ENCODE results near the gene GABRG3.

GABRG3 gene

GRCh38 chr15:27473845-27474244, 502.9 kb downstream of the GABRG3 start:
- H3K4me1 ChIP-seq = no peaks in the 10 kb centered on the region
- TF ChIP-seq CTCF (IDR thresholded peaks at IDR 0.05; ENCODE audit: low read depth, low read length) = no peak

GRCh38 chr15:27475395-27475794, 504.4 kb downstream of the GABRG3 start:
- Histone ChIP-seq H3K4me3 (ENCODE audit: low read depth, low read length) (no peak overlapping the region), H3K4me1 (no peaks in the 10 kb centered on the region), H3K36me3 (no peaks in the 10 kb centered on the region), H3K27me3 (no peaks in the 10 kb centered on the region), H3K9me3 (no peaks in the 10 kb centered on the region)
- DNase-seq = no peak
- no peak for TF ChIP-seq CTCF (IDR thresholded peaks at IDR 0.05; ENCODE audit: low read depth, low read length)

More at GRCh38 chr15:27473845-27474244, 502.9 kb downstream of the GABRG3 start:
- no peak for DNase-seq
- no peaks in the 10 kb centered on the region for H3K36me3 ChIP-seq
- H3K4me3 ChIP-seq (ENCODE audit: low read depth, low read length) = no peak overlapping the region
- H3K27me3 ChIP-seq = no peaks in the 10 kb centered on the region
- no peaks in the 10 kb centered on the region for H3K9me3 ChIP-seq

- no peaks in the 10 kb centered on the region for H3K27me3 ChIP-seq
- DNase-seq = no peak
- no peak overlapping the region for H3K4me3 ChIP-seq (ENCODE audit: low read depth, low read length)
- no peaks in the 10 kb centered on the region for H3K36me3 ChIP-seq
- no peaks in the 10 kb centered on the region for H3K4me1 ChIP-seq
- no peaks in the 10 kb centered on the region for H3K9me3 ChIP-seq
- TF ChIP-seq CTCF (IDR thresholded peaks at IDR 0.05; ENCODE audit: low read depth, low read length) = no peak
Observed at GRCh38 chr15:27479296-27480140, 508.5 kb downstream of the GABRG3 start.

GRCh38 chr15:27480141-27480530, 509.2 kb downstream of the GABRG3 start:
- no peaks in the 10 kb centered on the region for H3K36me3 ChIP-seq
- DNase-seq = no peak
- no peak for TF ChIP-seq CTCF (IDR thresholded peaks at IDR 0.05; ENCODE audit: low read depth, low read length)

GRCh38 chr15:27480642-27481041, 509.7 kb downstream of the GABRG3 start:
- H3K27me3 ChIP-seq = no peaks in the 10 kb centered on the region
- H3K36me3 ChIP-seq = no peaks in the 10 kb centered on the region
- H3K9me3 ChIP-seq = no peaks in the 10 kb centered on the region
- H3K4me1 ChIP-seq = peaks cover 4% of the 10 kb centered on the region; the same call in 1 of the 2 replicates
- no peak for DNase-seq
- no peak overlapping the region for H3K4me3 ChIP-seq (ENCODE audit: low read depth, low read length)
- no peak for TF ChIP-seq CTCF (IDR thresholded peaks at IDR 0.05; ENCODE audit: low read depth, low read length)

More at GRCh38 chr15:27480141-27480530, 509.2 kb downstream of the GABRG3 start:
- H3K4me3 ChIP-seq (ENCODE audit: low read depth, low read length) = no peak overlapping the region
- H3K27me3 ChIP-seq = no peaks in the 10 kb centered on the region
- peaks cover 2% of the 10 kb centered on the region; the same call in 1 of the 2 replicates for H3K4me1 ChIP-seq
- H3K9me3 ChIP-seq = no peaks in the 10 kb centered on the region

- Histone ChIP-seq H3K4me1 (peaks cover 9% of the 10 kb centered on the region; the same call in 1 of the 2 replicates), H3K27me3 (no peaks in the 10 kb centered on the region), H3K36me3 (no peaks in the 10 kb centered on the region), H3K4me3 (ENCODE audit: low read depth, low read length) (no peak overlapping the region), H3K9me3 (no peaks in the 10 kb centered on the region)
- no peak for TF ChIP-seq CTCF (IDR thresholded peaks at IDR 0.05; ENCODE audit: low read depth, low read length)
- no peak for DNase-seq
Observed at GRCh38 chr15:27481768-27482167, 510.8 kb downstream of the GABRG3 start.
